GM12878 (cell line): ENCODE results near the gene RMP24.

Experiments used
- SP1 ChIP-seq: IDR thresholded peaks from one replicate; pipeline ENCODE4 v1.6.1; 2011; ENCODE audit warnings: low read depth, low read length
- TF ChIP-seq, protein P1 (sequence below): IDR thresholded peaks from 2 replicates; pipeline ENCODE4 v1.6.1; 2012; ENCODE audit warnings: low read depth, low read length, improper control_type of control experiment

DNA sequence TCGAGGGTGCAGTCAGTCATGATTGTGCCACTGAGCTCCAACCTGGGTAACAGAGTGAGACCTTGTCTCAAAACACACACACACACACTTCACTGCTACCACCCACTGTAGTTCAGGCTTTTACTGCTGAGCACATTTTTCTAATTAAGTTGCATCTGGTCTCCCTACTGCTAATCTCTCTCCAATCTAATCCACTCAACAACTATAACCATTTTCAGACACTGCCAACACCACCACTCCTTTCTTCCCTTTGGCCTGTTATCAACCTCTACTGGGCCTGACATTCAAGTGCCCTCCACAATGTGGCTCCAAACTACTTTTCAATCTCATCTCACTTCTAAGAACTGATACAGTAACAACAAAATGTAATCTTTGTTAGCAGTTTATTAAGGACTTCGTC, 44.8 kb downstream of the RMP24 start:
- TF ChIP-seq SP1: no peak
- TF ChIP-seq, protein P1, sequence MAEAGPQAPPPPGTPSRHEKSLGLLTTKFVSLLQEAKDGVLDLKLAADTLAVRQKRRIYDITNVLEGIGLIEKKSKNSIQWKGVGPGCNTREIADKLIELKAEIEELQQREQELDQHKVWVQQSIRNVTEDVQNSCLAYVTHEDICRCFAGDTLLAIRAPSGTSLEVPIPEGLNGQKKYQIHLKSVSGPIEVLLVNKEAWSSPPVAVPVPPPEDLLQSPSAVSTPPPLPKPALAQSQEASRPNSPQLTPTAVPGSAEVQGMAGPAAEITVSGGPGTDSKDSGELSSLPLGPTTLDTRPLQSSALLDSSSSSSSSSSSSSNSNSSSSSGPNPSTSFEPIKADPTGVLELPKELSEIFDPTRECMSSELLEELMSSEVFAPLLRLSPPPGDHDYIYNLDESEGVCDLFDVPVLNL: no peak
